ENCODE data around the gene MYO7B. TPM values are rescaled to one million over a fixed set of nuclear protein-coding genes. Genes with fewer than 3 reads are reported as not detected.

Gene MYO7B
- total RNA-seq, 1 donor from 2014 or later, result 0.46 TPM

DNA sequence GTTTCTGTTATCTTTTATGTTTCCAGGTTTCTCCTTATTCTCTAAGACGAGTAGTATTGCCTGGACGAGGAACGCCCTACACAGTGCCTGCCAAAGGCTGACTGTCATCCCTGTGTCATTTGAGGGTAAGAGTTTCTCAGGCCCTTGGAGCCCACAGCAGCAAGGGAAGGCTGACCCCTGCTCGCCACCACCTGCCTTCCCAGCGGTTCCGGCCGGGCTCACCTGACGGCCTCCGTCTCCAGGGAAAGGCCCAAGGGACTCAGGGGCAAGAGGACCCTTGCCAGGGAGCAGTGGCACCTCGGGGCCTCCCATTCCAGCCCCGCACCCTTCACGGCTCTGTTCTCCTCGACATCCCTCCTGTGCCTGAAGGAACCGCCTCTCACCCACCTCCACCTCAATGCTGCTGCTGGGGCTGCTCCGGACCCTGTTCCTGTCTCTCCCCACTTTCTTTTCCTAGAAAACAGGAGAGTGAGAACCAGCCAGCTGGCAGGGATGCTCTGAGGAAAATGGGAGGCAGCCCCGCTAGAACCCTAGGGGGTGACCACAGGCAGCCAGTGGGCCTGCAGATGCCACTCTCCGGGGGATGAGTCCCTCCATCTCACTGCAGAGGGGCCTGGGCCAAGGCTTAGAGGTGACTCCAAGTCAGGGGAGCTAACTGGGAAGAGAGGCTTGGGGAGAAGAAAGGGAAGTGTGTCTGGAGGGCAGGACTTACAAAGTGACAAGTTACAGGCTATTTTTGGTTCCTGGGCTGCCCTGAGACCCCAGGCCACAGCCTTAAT is 138.0 kb downstream of the MYO7B start:
- no peak for DNase-seq (ENCODE audit: missing footprints)
- ATAC-seq, result no peak
- intact Hi-C loops (cut with DNase I), result loop anchor here (2.0 to 10.0 kb wide), 3 partner anchors 15 to 149 kb away; partner anchors contain the start of gene IWS1

GRCh38 chr2:127674241-127675209 is 139.0 kb downstream of the MYO7B start:
- ATAC-seq (peak; percentile 37), DNase-seq (ENCODE audit: missing footprints) (peak; percentile 65)
- intact Hi-C loops (cut with DNase I), result loop anchor here (2.0 to 10.0 kb wide), 3 partner anchors 16 to 150 kb away; partner anchors contain the start of gene IWS1

DNA sequence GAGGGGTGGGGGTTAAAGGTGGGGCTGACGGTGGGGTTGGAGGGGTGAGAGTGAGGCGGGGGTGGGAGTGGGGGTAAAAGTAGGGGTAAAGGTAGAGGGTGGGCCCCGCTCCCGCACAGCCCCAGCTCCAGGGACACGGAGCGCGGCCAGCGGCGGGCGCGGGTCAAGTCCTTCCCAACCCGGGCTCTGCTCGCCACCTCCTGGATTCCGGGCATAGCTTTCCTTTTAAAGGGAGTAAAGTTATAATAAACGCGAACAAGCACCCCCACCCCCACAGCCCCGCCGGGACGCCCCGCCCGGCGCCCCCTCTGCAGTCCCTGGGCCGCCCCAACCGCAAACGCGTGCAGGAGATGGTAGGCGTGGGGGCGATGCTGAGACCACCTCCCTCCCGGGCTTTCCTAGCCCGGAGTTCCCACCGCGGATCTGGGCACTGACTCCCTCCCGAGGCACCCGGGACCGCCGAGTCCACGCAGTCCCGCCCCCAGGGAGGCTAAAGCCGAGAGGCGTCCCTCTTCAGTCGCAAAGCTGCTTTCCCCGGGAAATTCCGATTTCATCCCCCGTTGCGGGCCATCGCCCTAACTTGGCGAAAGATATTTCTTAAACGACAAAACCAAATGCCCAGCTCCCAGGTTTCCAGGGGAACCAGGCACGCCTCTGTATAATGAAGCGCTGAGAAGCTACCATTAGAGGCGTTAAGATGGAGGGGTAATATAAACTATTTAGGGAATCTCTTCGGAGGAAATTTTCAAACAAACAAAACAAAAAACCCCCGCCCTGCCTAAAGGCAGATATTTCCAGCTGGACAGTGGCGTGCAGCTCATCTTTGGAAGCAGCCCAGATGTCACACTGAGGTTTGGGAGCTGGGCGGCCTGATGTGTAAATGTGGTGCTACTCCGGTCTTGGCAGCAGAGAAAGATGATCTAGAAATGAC is 140.1 kb downstream of the MYO7B start, which contains the start of gene LIMS2:
Gene LIMS2 (minus strand): TSS at position 200 of the 931 bp plus-strand sequence. CDS start 506 bp downstream, outside the sequence.
- ATAC-seq (peak; percentile 36), DNase-seq (ENCODE audit: missing footprints) (peak; percentile 66)
- intact Hi-C loops (cut with DNase I), result loop anchor here (2.0 to 10.0 kb wide), 3 partner anchors 17 to 151 kb away; partner anchors contain the start of genes IWS1 and SFT2D3

GRCh38 chr2:127676906-127677305 is 141.4 kb downstream of the MYO7B start:
- ATAC-seq, result peak; percentile 50

DNA sequence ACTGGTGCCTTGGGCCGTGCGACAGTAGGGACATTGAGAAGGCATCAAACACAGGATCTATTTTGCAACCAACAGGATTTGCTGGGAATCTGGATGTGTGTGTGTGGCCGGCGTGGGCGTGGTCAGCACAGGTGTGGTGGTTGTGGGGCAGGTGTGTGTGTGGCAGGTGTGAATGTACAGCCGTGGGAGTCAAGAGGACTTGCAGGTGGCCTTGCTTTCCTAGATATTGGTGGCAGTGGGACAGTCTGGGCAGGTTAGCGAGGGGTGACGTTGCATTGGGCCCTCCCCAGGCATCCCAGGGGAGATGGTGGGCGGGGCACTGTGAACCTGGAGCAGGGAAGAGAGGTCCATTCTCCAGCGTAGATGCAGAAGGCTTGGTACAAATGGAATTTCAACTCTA is 143.0 kb downstream of the MYO7B start:
- DNase-seq (ENCODE audit: missing footprints), result no peak
- intact Hi-C loops (cut with DNase I), result loop anchor here (10.0 kb wide), 1 partner anchor 154 kb away; the partner anchor contains the start of gene IWS1
- ATAC-seq, result no peak

More at GRCh38 chr2:127676906-127677305, 141.4 kb downstream of the MYO7B start:
- no peak for DNase-seq (ENCODE audit: missing footprints)
- intact Hi-C loops (cut with DNase I), result loop anchor here (2.0 to 10.0 kb wide), 2 partner anchors 24 to 152 kb away; partner anchors contain the start of genes IWS1 and SFT2D3

- ATAC-seq (no peak), DNase-seq (ENCODE audit: missing footprints) (no peak)
- intact Hi-C loops (cut with DNase I), result loop anchor here (10.0 kb wide), 1 partner anchor 154 kb away; the partner anchor contains the start of gene IWS1
Measured at GRCh38 chr2:127678991-127679390, 143.5 kb downstream of the MYO7B start.

- intact Hi-C loops (cut with DNase I), result loop anchor here (10.0 kb wide), 1 partner anchor 155 kb away; the partner anchor contains the start of gene IWS1
- DNase-seq (ENCODE audit: missing footprints), result no peak
Measured at GRCh38 chr2:127679680-127680361, 144.3 kb downstream of the MYO7B start.

DNA sequence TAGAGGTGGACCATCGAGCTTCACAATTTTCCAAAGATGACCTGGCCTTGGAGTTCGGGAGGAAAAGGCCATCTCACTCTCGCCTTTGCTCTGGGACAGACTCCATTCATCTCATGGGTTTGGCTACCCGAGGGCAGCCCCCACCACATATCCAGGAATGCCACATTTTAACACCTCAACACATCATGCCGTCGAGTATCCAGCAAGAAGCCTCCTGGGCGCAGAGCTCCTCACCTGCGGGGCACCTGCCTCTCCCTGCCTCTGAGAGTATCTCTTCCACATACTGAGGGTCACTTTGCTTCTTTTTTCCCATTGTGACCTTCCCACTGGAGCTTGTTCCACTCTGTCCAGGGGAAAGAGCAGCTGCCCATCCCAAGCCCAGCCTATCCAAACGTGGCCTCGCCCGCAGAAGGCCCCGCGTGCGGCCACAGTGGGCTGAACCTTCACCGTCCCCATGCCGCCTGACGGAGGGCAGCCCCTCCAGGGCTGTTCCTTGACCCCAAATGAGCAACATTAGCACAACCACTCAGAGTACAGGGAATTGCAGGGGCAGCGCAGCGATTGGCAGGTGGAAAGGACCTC is 145.3 kb downstream of the MYO7B start:
- intact Hi-C loops (cut with DNase I), result no loop called here
- ATAC-seq (no peak), DNase-seq (ENCODE audit: missing footprints) (no peak)

More at GRCh38 chr2:127679680-127680361, 144.3 kb downstream of the MYO7B start:
- ATAC-seq, result no peak

- no peak for DNase-seq (ENCODE audit: missing footprints)
- intact Hi-C loops (cut with DNase I), result no loop called here
- peak; percentile 14 for ATAC-seq
Measured at GRCh38 chr2:127681288-127681804, 145.9 kb downstream of the MYO7B start.

- no peak for DNase-seq (ENCODE audit: missing footprints)
- intact Hi-C loops (cut with DNase I), result loop anchor here (1.0 kb wide), 1 partner anchor 91 kb away; no protein-coding TSS in a partner anchor
- ATAC-seq, result no peak
Measured at GRCh38 chr2:127681976-127682857, 146.7 kb downstream of the MYO7B start.

GRCh38 chr2:127683056-127683455 is 147.6 kb downstream of the MYO7B start:
- no peak for DNase-seq (ENCODE audit: missing footprints)
- intact Hi-C loops (cut with DNase I), result no loop called here
- no peak for ATAC-seq

GRCh38 chr2:127683757-127684156 is 148.3 kb downstream of the MYO7B start:
- intact Hi-C loops (cut with DNase I), result no loop called here
- ATAC-seq (no peak), DNase-seq (ENCODE audit: missing footprints) (no peak)

GRCh38 chr2:127685410-127686080 is 150.1 kb downstream of the MYO7B start:
- intact Hi-C loops (cut with DNase I), result no loop called here
- ATAC-seq (no peak), DNase-seq (ENCODE audit: missing footprints) (no peak)

Measured in Right ventricle myocardium inferior (tissue), 1 donor.